Left renal pelvis (tissue), 4 donors: ENCODE data around the gene TCEANC2. TPM values are rescaled to one million over a fixed set of nuclear protein-coding genes. Genes with fewer than 3 reads are reported as not detected.
A peak's percentile ranks its signal among the peaks of the same experiment; 100 is the strongest.
"Not testable (repeated sequence)": the region's sequence is repeated elsewhere in the genome, so short reads cannot be mapped to it uniquely, and the experiment has no call there.

Experiments used
- DNase-seq, 4 donors: peaks; one replicate each; pipeline ENCODE4 v3.0.0-alpha.2; 2013; ENCODE audit warnings: low read depth in 4 of 4, low spot score in 3 of 4
- polyA plus RNA-seq, 4 donors: library from polyadenylated mRNA; unstranded; fragments of 120-200 nt; gene quantifications; one replicate each; pipeline ENCODE4 v1.2.1, GENCODE V29; 2013; ENCODE audit not compliant: insufficient read length in 4 of 4

TCEANC2 gene
- polyA plus RNA-seq = 10 to 100 TPM in 1 of 4 donors, 1 to 10 TPM in 3; 8.6 to 10.3 (median 9.1) TPM

- peak; percentile 97 to 98 (median 98) for DNase-seq
Measured at GRCh38 chr1:54052934-54053744, at the start of gene TCEANC2, which contains the start of gene TMEM59. Gene TCEANC2 (plus strand): TSS chr1:54053608. CDS start chr1:54054423, 815 bp downstream. Gene TMEM59 (minus strand): TSS chr1:54053204. CDS start chr1:54053188, 16 bp downstream.

- DNase-seq = not testable (repeated sequence)
Measured at GRCh38 chr1:54003750-54004480, 49.5 kb upstream of the TCEANC2 start.

GRCh38 chr1:54004481-54005049, 48.8 kb upstream of the TCEANC2 start:
- DNase-seq = no peak

- DNase-seq = no peak
Measured at GRCh38 chr1:54006508-54006907, 46.9 kb upstream of the TCEANC2 start.

- DNase-seq = no peak
Measured at GRCh38 chr1:54007613-54008012, 45.8 kb upstream of the TCEANC2 start.

- no peak for DNase-seq
Measured at GRCh38 chr1:54008876-54009275, 44.5 kb upstream of the TCEANC2 start.

GRCh38 chr1:54009406-54009805, 44.0 kb upstream of the TCEANC2 start:
- DNase-seq = no peak

- DNase-seq = no peak
Measured at GRCh38 chr1:54010415-54011117, 42.8 kb upstream of the TCEANC2 start.

- no peak for DNase-seq
Measured at GRCh38 chr1:54011316-54012007, 41.9 kb upstream of the TCEANC2 start.

GRCh38 chr1:54012008-54012325, 41.4 kb upstream of the TCEANC2 start:
- no peak for DNase-seq

- no peak for DNase-seq
Measured at GRCh38 chr1:54012863-54013262, 40.5 kb upstream of the TCEANC2 start.

- no peak for DNase-seq
Measured at GRCh38 chr1:54013393-54014008, 39.9 kb upstream of the TCEANC2 start.

- DNase-seq = no peak
Measured at GRCh38 chr1:54014009-54014629, 39.3 kb upstream of the TCEANC2 start.

- DNase-seq = no peak
Measured at GRCh38 chr1:54016343-54017282, 36.8 kb upstream of the TCEANC2 start.

GRCh38 chr1:54017979-54018378, 35.4 kb upstream of the TCEANC2 start, which contains the start of gene LDLRAD1:
Gene LDLRAD1 (minus strand): TSS chr1:54018186. CDS start chr1:54018112, 74 bp downstream.
- DNase-seq = no peak

GRCh38 chr1:54018635-54019034, 34.8 kb upstream of the TCEANC2 start:
- DNase-seq = no peak

GRCh38 chr1:54019562-54020176, 33.7 kb upstream of the TCEANC2 start:
- DNase-seq = not testable (repeated sequence)

GRCh38 chr1:54024358-54024757, 29.1 kb upstream of the TCEANC2 start:
- DNase-seq = no peak
